HG02943 (cell line): ENCODE data around the gene WDR20.
"Not testable (repeated sequence)": the region's sequence is repeated elsewhere in the genome, so short reads cannot be mapped to it uniquely, and the experiment has no call there.

Source experiments
- ATAC-seq: cut with Tn5 transposase; IDR thresholded peaks from one replicate; pipeline ENCODE4 v1.9.1; 2021; ENCODE audit warnings: mild to moderate bottlenecking, low read depth, moderate library complexity; ENCODE audit not compliant: unreplicated experiment

The WDR20 gene

GRCh38 chr14:102232348-102232625 lies 92.6 kb downstream of the WDR20 start:
- no peak for ATAC-seq

- ATAC-seq: no peak
Observed at GRCh38 chr14:102233081-102233480, 93.4 kb downstream of the WDR20 start.

GRCh38 chr14:102234331-102235264 lies 94.9 kb downstream of the WDR20 start:
- no peak for ATAC-seq

GRCh38 chr14:102235275-102235897 lies 95.7 kb downstream of the WDR20 start:
- no peak for ATAC-seq

GRCh38 chr14:102236026-102236425 lies 96.3 kb downstream of the WDR20 start:
- no peak for ATAC-seq

GRCh38 chr14:102238131-102238530 lies 98.4 kb downstream of the WDR20 start:
- ATAC-seq: no peak

GRCh38 chr14:102238766-102239165 lies 99.1 kb downstream of the WDR20 start:
- ATAC-seq: no peak

- no peak for ATAC-seq
Observed at GRCh38 chr14:102239231-102239630, 99.5 kb downstream of the WDR20 start.

GRCh38 chr14:102240481-102240880 lies 100.8 kb downstream of the WDR20 start:
- not testable (repeated sequence) for ATAC-seq

- no peak for ATAC-seq
Observed at GRCh38 chr14:102241147-102241546, 101.5 kb downstream of the WDR20 start.

GRCh38 chr14:102243795-102244194 lies 104.1 kb downstream of the WDR20 start:
- ATAC-seq: not testable (repeated sequence)

- ATAC-seq: no peak
Observed at GRCh38 chr14:102246071-102246470, 106.4 kb downstream of the WDR20 start.

GRCh38 chr14:102248121-102248520 lies 108.4 kb downstream of the WDR20 start:
- ATAC-seq: no peak

GRCh38 chr14:102249041-102249440 lies 109.3 kb downstream of the WDR20 start:
- ATAC-seq: no peak

GRCh38 chr14:102249981-102250380 lies 110.3 kb downstream of the WDR20 start:
- no peak for ATAC-seq

- no peak for ATAC-seq
Observed at GRCh38 chr14:102250636-102251035, 110.9 kb downstream of the WDR20 start.

GRCh38 chr14:102251161-102251560 lies 111.5 kb downstream of the WDR20 start:
- ATAC-seq: no peak

GRCh38 chr14:102252834-102253801 lies 113.4 kb downstream of the WDR20 start:
- ATAC-seq: no peak

GRCh38 chr14:102255401-102256190 lies 115.9 kb downstream of the WDR20 start:
- ATAC-seq: no peak

GRCh38 chr14:102256716-102257115 lies 117.0 kb downstream of the WDR20 start:
- no peak for ATAC-seq
